HG03558 (cell line): ENCODE results near the gene ARHGEF39.

Experiments used
- ATAC-seq: cut with Tn5 transposase; IDR thresholded peaks from one replicate; pipeline ENCODE4 v1.9.1; 2021; ENCODE audit warnings: moderate number of reproducible peaks; ENCODE audit not compliant: unreplicated experiment; ENCODE audit errors: extremely low read depth

The ARHGEF39 gene

GRCh38 chr9:35679091-35679490 is 14.1 kb upstream of the ARHGEF39 start:
- ATAC-seq, result no peak

- no peak for ATAC-seq
These were observed 10.9 kb upstream of the ARHGEF39 start for GRCh38 chr9:35675732-35676392.

GRCh38 chr9:35675204-35675603 is 10.2 kb upstream of the ARHGEF39 start:
- no peak for ATAC-seq

- no peak for ATAC-seq
These were observed 9.0 kb upstream of the ARHGEF39 start for GRCh38 chr9:35674025-35674361.

GRCh38 chr9:35673132-35674024 is 8.4 kb upstream of the ARHGEF39 start, which contains the start of gene CA9:
TSS of gene CA9 (plus strand) at chr9:35673928. CDS start at chr9:35673960, 32 bp downstream.
- ATAC-seq, result no peak

- no peak for ATAC-seq
These were observed 4.5 kb upstream of the ARHGEF39 start for GRCh38 chr9:35669331-35670145.

- ATAC-seq, result no peak
These were observed 2.9 kb upstream of the ARHGEF39 start for GRCh38 chr9:35667939-35668338.

- no peak for ATAC-seq
These were observed 1.6 kb upstream of the ARHGEF39 start for GRCh38 chr9:35666549-35666948.

- no peak for ATAC-seq
These were observed 1.1 kb upstream of the ARHGEF39 start for GRCh38 chr9:35666045-35666444.

- ATAC-seq, result no peak
These were observed 450 bp upstream of the ARHGEF39 start for GRCh38 chr9:35665471-35665818.

GRCh38 chr9:35662437-35662836 is 2.6 kb downstream of the ARHGEF39 start:
- no peak for ATAC-seq

- no peak for ATAC-seq
These were observed 3.1 kb downstream of the ARHGEF39 start for GRCh38 chr9:35661756-35662350.

- no peak for ATAC-seq
These were observed 4.0 kb downstream of the ARHGEF39 start for GRCh38 chr9:35660966-35661415.

- ATAC-seq, result no peak
These were observed 5.7 kb downstream of the ARHGEF39 start for GRCh38 chr9:35659340-35659739.

GRCh38 chr9:35658968-35659220 is 6.1 kb downstream of the ARHGEF39 start:
- no peak for ATAC-seq

GRCh38 chr9:35658137-35658967 is 6.6 kb downstream of the ARHGEF39 start, which contains the start of gene CCDC107:
TSS of gene CCDC107 (plus strand) at chr9:35658292. CDS start at chr9:35658380, 88 bp downstream.
- ATAC-seq, result peak; percentile 29

- peak; percentile 75 for ATAC-seq
These were observed 7.4 kb downstream of the ARHGEF39 start, which contains the start of gene RMRP for GRCh38 chr9:35657546-35658136. TSS of gene RMRP (minus strand) at chr9:35658019.

- no peak for ATAC-seq
These were observed 8.0 kb downstream of the ARHGEF39 start for GRCh38 chr9:35656831-35657545.

- ATAC-seq, result no peak
These were observed 8.6 kb downstream of the ARHGEF39 start for GRCh38 chr9:35656348-35656747.
